Left lobe of liver (tissue), 2 donors: ENCODE measurements around the gene EEF1AKMT3. TPM values are rescaled to one million over a fixed set of nuclear protein-coding genes. Genes with fewer than 3 reads are reported as not detected.

Experiments used
- ATAC-seq: fragments of 200-7000 bp; cut with Tn5 transposase; one replicate; pipeline ENCODE4 v1.9.1; 2020; ENCODE audit warnings: mild to moderate bottlenecking, moderate library complexity
- DNase-seq: peaks from one replicate; pipeline ENCODE4 v3.0.0-alpha.2; 2020; ENCODE audit warnings: low spot score
- total RNA-seq: library from RNA; stranded (reverse); gene quantifications from one replicate; pipeline ENCODE4 v1.2.1, GENCODE V29; 2021
- donor health status: DM: no; HTN: no; CAD: no; lungs with moderate emphysema.
- donor health status: DM: no; HTN: yes; CAD: no.

EEF1AKMT3 gene
- total RNA-seq: 6.0 TPM

DNA sequence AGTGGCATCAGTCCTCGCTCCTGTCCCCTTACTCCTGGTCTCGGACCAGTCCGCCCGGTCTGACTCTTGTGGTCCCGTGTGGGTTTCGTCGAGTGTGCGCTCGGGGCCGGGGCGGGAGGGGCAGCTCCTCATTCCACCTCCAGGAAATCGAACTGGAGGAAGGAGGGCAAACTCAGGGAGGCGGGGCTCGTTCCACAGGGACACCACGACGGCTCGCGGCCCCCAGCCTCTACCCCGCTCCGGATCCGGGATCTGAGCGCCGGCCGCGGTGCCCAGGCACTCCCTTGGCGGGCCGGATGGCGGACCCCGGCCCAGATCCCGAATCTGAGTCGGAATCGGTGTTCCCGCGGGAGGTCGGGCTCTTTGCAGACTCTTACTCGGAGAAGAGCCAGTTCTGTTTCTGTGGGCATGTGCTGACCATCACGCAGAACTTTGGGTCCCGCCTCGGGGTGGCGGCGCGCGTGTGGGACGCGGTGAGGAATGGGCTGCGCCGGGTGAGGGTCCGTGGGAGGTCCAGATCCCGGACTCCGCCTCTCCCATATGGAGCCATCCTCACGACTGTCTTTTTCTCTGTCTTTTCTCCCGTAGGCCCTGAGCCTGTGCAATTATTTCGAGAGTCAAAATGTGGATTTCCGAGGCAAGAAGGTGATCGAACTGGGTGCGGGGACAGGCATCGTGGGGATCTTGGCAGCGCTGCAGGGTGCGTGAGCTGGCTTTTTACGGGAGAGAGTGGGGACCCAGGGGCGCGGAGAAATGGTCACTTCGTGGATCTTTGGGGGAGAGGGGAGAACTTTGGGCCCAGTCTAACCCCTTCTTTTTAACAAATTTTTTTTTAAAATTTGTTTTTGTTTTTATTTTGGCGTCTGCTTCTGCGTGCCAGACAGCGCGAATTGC, at the start of gene EEF1AKMT3:
TSS of gene EEF1AKMT3 (plus strand) at position 186 of the 894 bp plus-strand sequence. CDS start at position 297, 111 bp downstream.
- ATAC-seq: peak; percentile 76
- peak; percentile 70 for DNase-seq

DNA sequence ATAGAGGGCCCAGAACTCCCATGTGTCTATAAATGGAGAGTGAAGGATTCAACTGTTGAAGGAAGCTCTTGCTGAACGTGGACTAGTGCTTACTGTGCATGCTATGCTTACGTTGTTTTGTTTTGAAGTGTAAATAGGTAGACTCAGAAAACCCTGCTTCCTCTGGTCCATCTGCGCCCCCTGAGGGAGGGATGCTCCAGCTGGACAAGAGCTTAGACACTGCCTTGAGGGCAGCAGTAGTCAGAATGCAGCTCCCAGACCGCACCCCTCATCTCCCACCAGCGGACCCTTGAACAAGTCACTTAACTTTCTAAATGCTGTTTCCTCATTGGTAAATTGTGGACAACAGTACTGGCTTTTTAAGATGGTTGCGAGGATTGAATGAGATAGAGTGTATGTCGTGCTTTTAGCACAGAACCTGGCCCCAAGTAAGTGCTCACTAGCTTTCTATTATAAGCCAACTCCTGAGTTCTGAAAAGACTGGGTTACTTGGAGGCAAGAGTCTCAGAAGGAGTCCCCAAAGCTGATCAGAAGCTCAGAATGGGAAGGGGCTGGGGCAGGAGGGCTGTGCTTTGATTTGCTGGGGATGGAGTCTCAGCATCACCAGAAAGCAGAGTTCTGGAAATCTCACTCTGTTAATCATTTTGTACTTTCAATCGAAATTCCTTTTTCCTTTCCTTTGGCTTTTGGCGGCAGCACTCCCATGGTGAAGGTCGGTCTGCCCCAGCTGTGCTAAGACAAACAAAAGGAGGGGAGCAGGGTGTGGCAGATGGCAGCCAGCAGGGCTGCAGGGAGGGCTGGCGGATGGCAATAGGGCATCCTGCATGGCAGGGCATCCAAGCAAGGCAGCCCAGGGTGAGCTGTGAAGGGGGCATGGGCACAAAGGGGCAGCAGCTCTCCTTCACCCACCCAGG, 49.4 kb upstream of the EEF1AKMT3 start:
- ATAC-seq (no peak), DNase-seq (no peak)

DNA sequence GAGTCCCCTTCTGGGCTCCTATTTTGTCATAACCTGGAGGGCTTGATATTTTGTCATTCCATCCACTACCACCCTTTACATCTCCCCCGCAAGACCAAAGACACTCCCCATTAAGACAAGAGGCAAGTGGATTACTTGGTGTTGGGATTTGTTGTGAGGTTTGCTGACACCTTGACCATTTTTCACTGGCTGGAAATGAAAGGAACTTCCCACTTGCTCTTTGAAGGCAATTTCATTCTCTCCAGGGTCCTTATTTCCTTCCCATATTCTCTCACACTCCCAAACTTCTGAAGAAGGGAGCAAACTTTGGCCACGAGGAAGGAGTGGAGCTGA, 48.8 kb upstream of the EEF1AKMT3 start:
- ATAC-seq: no peak
- DNase-seq: no peak

GRCh38 chr12:57724003-57724935, 48.1 kb upstream of the EEF1AKMT3 start:
- ATAC-seq (no peak), DNase-seq (no peak)

DNA sequence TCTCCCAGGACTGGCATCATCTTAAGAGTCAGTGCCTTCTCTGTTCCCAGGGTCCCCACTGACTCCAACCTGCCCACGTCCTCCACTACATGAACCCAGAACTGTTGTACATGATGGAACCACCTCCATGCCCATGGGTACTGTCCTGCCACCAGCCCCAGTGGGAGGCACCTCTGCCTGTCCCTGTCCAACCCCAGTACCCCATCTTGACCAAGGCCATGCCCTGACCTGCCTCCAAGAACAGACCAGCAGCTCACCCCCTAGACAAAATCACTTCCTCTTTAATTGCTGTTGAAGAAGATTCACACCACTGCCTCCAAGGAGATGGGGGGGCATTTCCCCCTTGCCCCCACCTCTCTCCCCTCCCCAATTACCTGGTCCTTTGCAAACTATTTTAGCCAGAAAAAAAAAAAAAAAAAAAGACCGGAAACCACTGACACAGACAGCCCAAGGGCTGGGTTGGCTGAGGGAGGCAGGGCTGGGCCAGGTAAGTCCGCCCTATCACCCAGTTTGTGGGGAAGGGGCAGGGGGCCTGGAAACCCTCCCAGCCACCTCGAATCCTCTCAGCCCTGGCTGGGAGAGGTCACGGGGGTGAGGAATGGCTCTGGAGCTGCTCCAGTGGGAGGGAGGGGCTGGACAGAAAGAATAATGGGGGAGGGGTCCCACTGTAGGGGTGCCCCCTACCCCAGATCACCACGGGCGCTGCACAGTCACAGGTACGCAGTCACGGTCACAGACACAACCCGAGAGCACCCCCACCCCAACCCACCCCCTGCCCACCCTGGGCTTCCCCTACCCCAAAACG, 47.3 kb upstream of the EEF1AKMT3 start:
- DNase-seq (no peak), ATAC-seq (no peak)

- no peak for DNase-seq
Observed at GRCh38 chr12:57725851-57726150, 46.6 kb upstream of the EEF1AKMT3 start.

GRCh38 chr12:57726151-57726883, 46.1 kb upstream of the EEF1AKMT3 start:
- DNase-seq: peak; percentile 60
- peak; percentile 62 for ATAC-seq

More at GRCh38 chr12:57725851-57726150, 46.6 kb upstream of the EEF1AKMT3 start:
- ATAC-seq: no peak

DNA sequence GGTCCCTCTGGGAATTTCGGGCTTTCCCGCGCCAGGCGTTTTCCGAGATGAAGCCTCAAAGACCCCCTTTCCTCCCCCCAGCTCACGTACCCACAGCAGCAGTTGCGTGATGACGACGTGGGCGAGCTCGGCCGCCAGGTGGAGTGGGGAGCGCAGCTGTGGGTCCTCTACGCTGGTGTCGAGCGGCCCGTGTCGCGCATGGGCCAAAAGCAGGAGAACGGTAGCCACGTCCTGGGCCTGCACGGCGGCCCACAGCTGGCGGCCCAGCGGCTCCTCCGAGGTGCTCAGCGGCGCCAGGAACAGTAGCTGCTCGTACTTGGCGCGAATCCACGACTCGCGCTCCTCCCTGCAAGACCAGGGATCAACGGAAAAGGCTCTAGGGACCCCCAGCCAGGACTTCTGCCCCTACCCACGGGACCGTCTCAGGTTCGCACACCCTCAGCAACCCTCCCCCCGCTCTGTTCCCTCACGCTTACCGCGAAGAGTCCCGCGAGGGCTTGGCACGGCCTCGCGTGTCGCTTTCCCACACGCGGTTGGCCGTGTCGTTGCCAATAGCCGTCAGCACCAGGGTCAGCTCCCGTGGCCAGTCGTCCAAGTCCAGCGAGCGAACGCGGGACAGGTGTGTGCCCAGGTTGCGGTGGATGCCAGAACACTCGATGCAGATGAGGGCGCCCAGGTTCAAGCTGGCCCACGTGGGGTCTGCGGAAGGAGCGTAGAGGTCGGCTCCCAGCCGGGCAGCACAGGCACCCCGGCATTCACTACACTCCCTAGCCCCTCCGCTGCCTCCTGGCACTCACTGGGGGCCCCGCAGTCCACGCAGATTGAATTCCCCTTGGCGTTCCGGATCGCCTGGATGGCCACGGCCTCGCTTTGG, 45.3 kb upstream of the EEF1AKMT3 start:
- ATAC-seq: peak; percentile 61
- peak; percentile 49 for DNase-seq

- DNase-seq: peak; percentile 46
Observed at GRCh38 chr12:57727758-57728395, 44.5 kb upstream of the EEF1AKMT3 start.

DNA sequence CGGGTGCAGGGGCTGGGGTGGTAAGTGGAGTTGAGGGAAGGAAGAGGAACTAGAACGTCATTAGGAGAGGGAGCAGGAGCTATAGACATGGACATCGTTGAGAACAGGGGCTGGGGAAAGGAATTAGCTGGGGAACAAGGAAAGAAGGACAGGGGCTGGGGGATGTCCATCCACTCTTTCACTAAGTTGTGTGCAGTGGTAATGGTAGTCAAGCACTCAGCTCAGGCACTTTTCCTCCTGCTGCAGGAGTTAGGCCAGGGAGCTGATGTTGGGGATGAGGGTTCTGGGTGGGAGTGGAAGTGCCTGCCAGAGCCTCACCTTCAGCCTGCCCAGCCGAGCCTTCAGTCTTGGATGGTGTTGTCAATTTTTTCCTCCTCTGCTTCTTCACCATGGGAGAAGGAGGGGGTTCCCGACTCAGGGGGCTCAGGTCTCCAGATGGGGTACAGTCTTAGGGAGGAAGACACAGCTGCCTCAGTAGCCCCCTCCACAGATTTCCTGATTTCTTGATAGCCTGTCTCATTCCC, 43.0 kb upstream of the EEF1AKMT3 start:
- ATAC-seq (no peak), DNase-seq (no peak)

More at GRCh38 chr12:57727758-57728395, 44.5 kb upstream of the EEF1AKMT3 start:
- ATAC-seq: no peak

- no peak for DNase-seq
- no peak for ATAC-seq
Observed at GRCh38 chr12:57730336-57731067, 41.9 kb upstream of the EEF1AKMT3 start.

GRCh38 chr12:57731411-57732080, 40.9 kb upstream of the EEF1AKMT3 start:
- ATAC-seq: no peak
- DNase-seq: no peak

DNA sequence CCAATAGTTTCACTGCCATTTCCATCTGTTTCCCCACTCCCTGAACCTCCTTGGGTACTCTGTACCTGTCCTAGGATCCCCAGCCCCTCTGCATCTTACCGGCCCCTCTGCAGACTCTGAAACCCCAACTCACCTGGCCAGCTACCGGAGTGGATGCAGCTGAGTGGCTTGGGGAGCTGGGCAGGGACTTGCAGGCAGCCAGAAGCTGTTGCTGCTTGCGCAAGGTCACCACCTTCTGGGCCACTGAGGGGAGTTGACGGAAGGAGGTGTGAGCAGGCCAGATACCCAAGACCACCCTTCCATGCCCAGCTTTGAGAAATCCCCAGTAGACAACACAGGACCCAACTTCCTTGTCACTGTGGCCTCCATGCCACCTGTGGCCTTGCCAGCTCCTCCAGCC, 40.1 kb upstream of the EEF1AKMT3 start:
- ATAC-seq: no peak
- DNase-seq: no peak

- ATAC-seq: no peak
- DNase-seq: no peak
Observed at GRCh38 chr12:57732726-57733593, 39.5 kb upstream of the EEF1AKMT3 start.

GRCh38 chr12:57733928-57734327, 38.5 kb upstream of the EEF1AKMT3 start:
- DNase-seq (no peak), ATAC-seq (no peak)
